Keratinocyte (primary cell): ENCODE data around the gene NCBP2.

Experiments used
- EZH2 ChIP-seq: IDR thresholded peaks from one replicate; pipeline ENCODE4 v1.6.1; 2012; ENCODE audit warnings: inconsistent platforms, mild to moderate bottlenecking, low read length, moderate library complexity
- TF ChIP-seq, protein P1 (sequence below), 3 experiments: IDR thresholded peaks in 1 of 3; conservative IDR thresholded peaks in 1 of 3; optimal IDR thresholded peaks in 1 of 3; 2 replicates in 2 of 3; 3 replicates in 1 of 3; pipeline versions ENCODE3 to v1.5.1; 2011; ENCODE audit warnings: low read length in 3 of 3, mild to moderate bottlenecking in 3 of 3, moderate library complexity in 2 of 3, control low read depth in 1 of 3, inconsistent platforms in 1 of 3; ENCODE audit not compliant: insufficient read depth in 2 of 3; ENCODE audit errors: extremely low read depth in 1 of 3

DNA sequence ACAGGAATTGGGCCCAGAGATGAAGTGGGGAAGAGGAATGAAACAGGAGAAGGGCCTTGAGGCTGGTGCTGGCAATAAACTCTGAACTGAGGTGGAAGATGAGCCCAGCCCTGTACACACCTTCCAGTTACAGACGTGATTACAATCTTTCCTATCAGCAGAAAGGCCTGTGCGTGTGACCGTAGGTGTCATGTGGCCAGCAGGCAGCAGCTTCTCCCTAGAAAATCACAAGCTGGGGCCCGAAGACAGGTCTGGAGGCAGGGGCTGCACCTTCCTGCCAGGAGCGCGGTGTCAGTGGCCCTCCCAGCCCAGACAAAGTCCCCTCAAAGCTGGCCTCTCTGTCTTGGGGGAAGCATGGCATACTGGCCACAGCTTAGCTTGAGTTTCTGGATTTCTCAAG, 43.0 kb upstream of the NCBP2 start:
- TF ChIP-seq, protein P1, sequence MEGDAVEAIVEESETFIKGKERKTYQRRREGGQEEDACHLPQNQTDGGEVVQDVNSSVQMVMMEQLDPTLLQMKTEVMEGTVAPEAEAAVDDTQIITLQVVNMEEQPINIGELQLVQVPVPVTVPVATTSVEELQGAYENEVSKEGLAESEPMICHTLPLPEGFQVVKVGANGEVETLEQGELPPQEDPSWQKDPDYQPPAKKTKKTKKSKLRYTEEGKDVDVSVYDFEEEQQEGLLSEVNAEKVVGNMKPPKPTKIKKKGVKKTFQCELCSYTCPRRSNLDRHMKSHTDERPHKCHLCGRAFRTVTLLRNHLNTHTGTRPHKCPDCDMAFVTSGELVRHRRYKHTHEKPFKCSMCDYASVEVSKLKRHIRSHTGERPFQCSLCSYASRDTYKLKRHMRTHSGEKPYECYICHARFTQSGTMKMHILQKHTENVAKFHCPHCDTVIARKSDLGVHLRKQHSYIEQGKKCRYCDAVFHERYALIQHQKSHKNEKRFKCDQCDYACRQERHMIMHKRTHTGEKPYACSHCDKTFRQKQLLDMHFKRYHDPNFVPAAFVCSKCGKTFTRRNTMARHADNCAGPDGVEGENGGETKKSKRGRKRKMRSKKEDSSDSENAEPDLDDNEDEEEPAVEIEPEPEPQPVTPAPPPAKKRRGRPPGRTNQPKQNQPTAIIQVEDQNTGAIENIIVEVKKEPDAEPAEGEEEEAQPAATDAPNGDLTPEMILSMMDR (optimal IDR thresholded peaks at IDR 0.05 in 1 of 3, IDR thresholded peaks at IDR 0.05 in 1 of 3, conservative IDR thresholded peaks at IDR 0.05 in 1 of 3; ENCODE audit: extremely low read depth in 1 of 3, insufficient read depth in 2 of 3, low read length in 3 of 3), result no peak
- TF ChIP-seq EZH2, result no peak
